Mesenchymal stem cell (in vitro differentiated cells and primary cell): ENCODE measurements around the gene SCGB1A1.

Experiments used
- DNase-seq: peaks from one replicate; pipeline ENCODE4 v3.0.0-alpha.2; 2013
- H2AFZ ChIP-seq: one replicate; pipeline ENCODE4 v1.6.1; 2013; ENCODE audit warnings: low read depth, mild to moderate bottlenecking, control low read depth, inconsistent platforms, low read length, moderate library complexity
- H2AK5ac ChIP-seq: 2 replicates; pipeline ENCODE4 v1.6.1; 2013; ENCODE audit warnings: low read length, moderate library complexity, mild to moderate bottlenecking, inconsistent platforms; ENCODE audit not compliant: severe bottlenecking
- H2BK120ac ChIP-seq: one replicate; pipeline ENCODE4 v1.6.1; 2013; ENCODE audit warnings: low read depth, mild to moderate bottlenecking, inconsistent platforms, low read length, moderate library complexity
- H2BK12ac ChIP-seq, 2 experiments: one replicate each; pipeline ENCODE4 v1.6.1; 2013; ENCODE audit warnings: inconsistent platforms in 2 of 2, low read length in 2 of 2, mild to moderate bottlenecking in 2 of 2, moderate library complexity in 2 of 2, control low read depth in 1 of 2
- H2BK15ac ChIP-seq: one replicate; pipeline ENCODE4 v1.6.1; 2013; ENCODE audit warnings: mild to moderate bottlenecking, low read depth, inconsistent platforms; ENCODE audit not compliant: poor library complexity, severe bottlenecking
- H2BK5ac ChIP-seq: 2 replicates; pipeline ENCODE4 v1.6.1; 2013; ENCODE audit warnings: low read depth, mild to moderate bottlenecking, low read length, control low read depth, inconsistent platforms; ENCODE audit not compliant: poor library complexity, severe bottlenecking
- H3K14ac ChIP-seq, 2 experiments: one replicate each; pipeline ENCODE4 v1.6.1; 2013; ENCODE audit warnings: inconsistent platforms in 2 of 2, low read length in 2 of 2, control low read depth in 1 of 2, mild to moderate bottlenecking in 1 of 2, moderate library complexity in 1 of 2
- H3K18ac ChIP-seq, 2 experiments: one replicate each; pipeline ENCODE4 v1.6.1; 2013; ENCODE audit warnings: inconsistent platforms in 2 of 2, low read length in 2 of 2, control low read depth in 1 of 2, low read depth in 1 of 2, mild to moderate bottlenecking in 1 of 2
- H3K23ac ChIP-seq, 2 experiments: one replicate each; pipeline ENCODE4 v1.6.1; 2013; ENCODE audit warnings: inconsistent platforms in 2 of 2, low read length in 2 of 2, mild to moderate bottlenecking in 2 of 2, moderate library complexity in 2 of 2, control low read depth in 1 of 2
- H3K27ac ChIP-seq: 2 replicates; pipeline ENCODE4 v1.5.1; 2013; ENCODE audit warnings: mild to moderate bottlenecking, moderate library complexity, low read length, control low read depth, inconsistent platforms; ENCODE audit not compliant: poor library complexity, severe bottlenecking
- H3K27me3 ChIP-seq, 2 experiments: 2 replicates each; pipeline versions ENCODE4 v1.6.1 to v1.7.0; 2013; ENCODE audit warnings: low read length in 2 of 2, mild to moderate bottlenecking in 2 of 2, moderate library complexity in 2 of 2, control low read depth in 1 of 2, inconsistent platforms in 1 of 2; ENCODE audit not compliant: control insufficient read depth in 1 of 2, insufficient read depth in 1 of 2
- H3K36me3 ChIP-seq, 2 experiments: 2 replicates each; pipeline versions ENCODE4 v1.6.1 to v1.7.0; 2013; ENCODE audit warnings: low read length in 2 of 2, control low read depth in 1 of 2, inconsistent platforms in 1 of 2, low read depth in 1 of 2, mild to moderate bottlenecking in 1 of 2; ENCODE audit not compliant: insufficient read depth in 2 of 2, control insufficient read depth in 1 of 2
- H3K4ac ChIP-seq, 2 experiments: one replicate each; pipeline ENCODE4 v1.6.1; 2013; ENCODE audit warnings: inconsistent platforms in 2 of 2, low read length in 2 of 2, mild to moderate bottlenecking in 2 of 2, moderate library complexity in 2 of 2, control low read depth in 1 of 2, low read depth in 1 of 2
- H3K4me1 ChIP-seq: 2 replicates; pipeline ENCODE4 v1.6.1; 2013; ENCODE audit warnings: low read depth, low read length, control low read depth; ENCODE audit not compliant: control insufficient read depth, insufficient read depth
- H3K4me2 ChIP-seq: 2 replicates; pipeline ENCODE4 v1.6.1; 2013; ENCODE audit warnings: low read length, mild to moderate bottlenecking, inconsistent platforms; ENCODE audit not compliant: poor library complexity, severe bottlenecking
- H3K4me3 ChIP-seq, 2 experiments: 2 replicates each; pipeline versions ENCODE4 v1.5.1 to v1.7.0; 2013; ENCODE audit warnings: low read length in 2 of 2, mild to moderate bottlenecking in 2 of 2, control low read depth in 1 of 2, low read depth in 1 of 2; ENCODE audit not compliant: insufficient read depth in 1 of 2
- H3K79me1 ChIP-seq: replicated peaks from 2 replicates; pipeline ENCODE4 v1.6.1; 2013; ENCODE audit warnings: mild to moderate bottlenecking, control low read depth, low read length, inconsistent platforms; ENCODE audit not compliant: poor library complexity, severe bottlenecking
- H3K9ac ChIP-seq: 2 replicates; pipeline ENCODE4 v1.7.0; 2013; ENCODE audit warnings: mild to moderate bottlenecking, low read length, moderate library complexity
- H3K9me3 ChIP-seq: 2 replicates; pipeline ENCODE4 v1.7.0; 2013; ENCODE audit warnings: mild to moderate bottlenecking, low read length; ENCODE audit not compliant: control insufficient read depth
- H4K8ac ChIP-seq: one replicate; pipeline ENCODE4 v1.6.1; 2013; ENCODE audit warnings: inconsistent platforms, mild to moderate bottlenecking, low read length, moderate library complexity
- H4K91ac ChIP-seq: one replicate; pipeline ENCODE4 v1.6.1; 2013; ENCODE audit warnings: mild to moderate bottlenecking, low read length, inconsistent platforms
- WGBS: methylation state at CpG from one replicate; pipeline ENCODE4 v1.1.7; 2013; ENCODE audit warnings: mixed read lengths; 5-methylcytosine and 5-hydroxymethylcytosine counted together

Gene SCGB1A1

GRCh38 chr11:62428871-62429560 is 10.2 kb downstream of the SCGB1A1 start:
- H3K23ac ChIP-seq, result no peak overlapping the region
- DNase-seq, result no peak
- H3K18ac ChIP-seq, result no peak overlapping the region
- H3K4ac ChIP-seq, result peak overlapping the region in 1 of 2 experiments; percentile 47
- peak overlapping the region; percentile 10 to 21 for H2BK12ac ChIP-seq
- H4K91ac ChIP-seq, result no peak overlapping the region
- peak overlapping the region; percentile 82 for H2BK5ac ChIP-seq
- no peak overlapping the region for H2BK15ac ChIP-seq
- no peaks in the 10 kb centered on the region for H3K9me3 ChIP-seq
- no peak overlapping the region for H2BK120ac ChIP-seq
- H3K79me1 ChIP-seq, result peaks cover 6% of the 10 kb centered on the region
- H3K36me3 ChIP-seq, result no peaks in the 10 kb centered on the region
- H3K4me3 ChIP-seq, result no peak overlapping the region
- no peaks in the 10 kb centered on the region for H3K27me3 ChIP-seq
- no peak overlapping the region for H2AFZ ChIP-seq
- H4K8ac ChIP-seq, result no peak overlapping the region
- WGBS, result 43% methylated on average over 8 of the region's 8 CpGs
- H3K4me1 ChIP-seq, result peaks cover 32% of the 10 kb centered on the region
- no peak overlapping the region for H3K4me2 ChIP-seq
- H3K27ac ChIP-seq, result peak overlapping the region; percentile 100
- H2AK5ac ChIP-seq, result peak overlapping the region; percentile 100
- no peak overlapping the region for H3K14ac ChIP-seq
- H3K9ac ChIP-seq, result no peak overlapping the region

DNA sequence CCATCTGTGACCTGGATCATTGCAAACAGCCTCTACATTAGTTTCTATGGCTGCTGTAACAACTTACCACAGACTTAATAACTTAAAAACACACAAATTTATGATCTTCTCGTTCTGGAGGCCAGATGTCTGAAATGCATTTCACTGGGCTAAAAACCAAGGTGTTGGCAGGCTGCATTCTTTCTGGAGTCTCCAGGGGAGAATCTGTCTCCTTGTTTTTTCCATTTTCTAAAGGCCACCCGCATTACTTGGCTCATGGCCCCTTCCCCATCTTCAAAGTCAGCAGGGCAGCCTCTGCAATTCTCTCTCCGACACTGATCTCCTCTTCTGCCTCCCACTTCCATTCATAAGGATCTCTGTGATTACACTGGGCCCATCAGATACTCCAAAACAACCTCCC is 11.6 kb downstream of the SCGB1A1 start:
- Histone ChIP-seq H3K27me3 (no peaks in the 10 kb centered on the region), H2BK120ac (peak overlapping the region; percentile 52), H3K4me3 (no peak overlapping the region), H4K8ac (peak overlapping the region; percentile 61), H3K4me2 (no peak overlapping the region), H3K9ac (no peak overlapping the region), H4K91ac (peak overlapping the region; percentile 82), H3K14ac (no peak overlapping the region), H3K4me1 (peaks cover 34% of the 10 kb centered on the region), H2BK15ac (no peak overlapping the region), H2AFZ (no peak overlapping the region), H3K4ac (peak overlapping the region; percentile 47 to 73), H3K18ac (peak overlapping the region; percentile 69 to 74), H3K27ac (peak overlapping the region; percentile 97), H2AK5ac (peak overlapping the region; percentile 100), H3K36me3 (peaks cover 0 to 2% of the 10 kb centered on the region in 2 experiments), H3K9me3 (no peaks in the 10 kb centered on the region), H3K79me1 (peaks cover 4% of the 10 kb centered on the region), H2BK12ac (peak overlapping the region in 1 of 2 experiments; percentile 83), H3K23ac (no peak overlapping the region), H2BK5ac (peak overlapping the region; percentile 82)
- DNase-seq, result no peak
- 90% methylated on average over 3 of the region's 3 CpGs for WGBS

GRCh38 chr11:62431171-62431901 is 12.5 kb downstream of the SCGB1A1 start:
- H3K79me1 ChIP-seq, result peaks cover 4% of the 10 kb centered on the region
- H3K14ac ChIP-seq, result no peak overlapping the region
- H3K4me2 ChIP-seq, result no peak overlapping the region
- WGBS, result 30% methylated on average over 9 of the region's 11 CpGs
- H2AFZ ChIP-seq, result no peak overlapping the region
- no peak overlapping the region for H3K4ac ChIP-seq
- peak overlapping the region; percentile 100 for H2AK5ac ChIP-seq
- no peak overlapping the region for H3K4me3 ChIP-seq
- peak overlapping the region; percentile 97 for H3K27ac ChIP-seq
- peaks cover 0 to 2% of the 10 kb centered on the region in 2 experiments for H3K36me3 ChIP-seq
- H3K9ac ChIP-seq, result peak overlapping the region; percentile 16
- H3K23ac ChIP-seq, result no peak overlapping the region
- H2BK15ac ChIP-seq, result no peak overlapping the region
- no peak overlapping the region for H2BK12ac ChIP-seq
- peak overlapping the region; percentile 22 to 69 for H3K18ac ChIP-seq
- peak; percentile 87 for DNase-seq
- no peaks in the 10 kb centered on the region for H3K9me3 ChIP-seq
- H2BK120ac ChIP-seq, result no peak overlapping the region
- H4K8ac ChIP-seq, result peak overlapping the region; percentile 83
- peak overlapping the region; percentile 92 for H4K91ac ChIP-seq
- peak overlapping the region; percentile 86 for H2BK5ac ChIP-seq
- H3K4me1 ChIP-seq, result peaks cover 26% of the 10 kb centered on the region
- H3K27me3 ChIP-seq, result no peaks in the 10 kb centered on the region

DNA sequence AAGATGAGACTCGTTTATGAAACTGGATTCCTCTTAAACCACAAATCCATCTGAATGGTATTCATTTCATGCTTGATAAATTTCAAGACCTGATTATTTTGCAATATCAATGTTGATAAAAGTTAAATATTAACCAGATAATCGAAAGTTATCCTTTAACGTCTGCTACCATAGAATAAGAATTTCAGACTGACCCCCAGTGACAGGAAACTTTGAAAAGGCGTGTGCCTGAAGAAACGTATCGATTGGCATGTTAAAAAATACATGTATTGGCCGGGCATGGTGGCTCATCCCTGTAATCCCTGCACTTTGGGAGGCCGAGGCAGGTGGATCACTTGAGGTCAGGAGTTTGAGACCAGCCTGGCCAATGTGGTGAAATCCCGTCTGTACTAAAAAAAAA is 13.9 kb downstream of the SCGB1A1 start:
- H4K8ac ChIP-seq, result no peak overlapping the region
- no peak overlapping the region for H3K23ac ChIP-seq
- no peak overlapping the region for H4K91ac ChIP-seq
- H3K4ac ChIP-seq, result no peak overlapping the region
- 96% methylated on average over 7 of the region's 9 CpGs for WGBS
- no peak overlapping the region for H3K9ac ChIP-seq
- peak overlapping the region; percentile 93 for H3K27ac ChIP-seq
- H3K79me1 ChIP-seq, result peaks cover 4% of the 10 kb centered on the region
- H2BK5ac ChIP-seq, result no peak overlapping the region
- H3K14ac ChIP-seq, result no peak overlapping the region
- H2AFZ ChIP-seq, result no peak overlapping the region
- H3K18ac ChIP-seq, result no peak overlapping the region
- no peak overlapping the region for H2BK12ac ChIP-seq
- DNase-seq, result no peak
- no peaks in the 10 kb centered on the region for H3K9me3 ChIP-seq
- H3K4me1 ChIP-seq, result peaks cover 26% of the 10 kb centered on the region
- H3K27me3 ChIP-seq, result no peaks in the 10 kb centered on the region
- H2BK15ac ChIP-seq, result no peak overlapping the region
- H2BK120ac ChIP-seq, result no peak overlapping the region
- H3K4me3 ChIP-seq, result no peak overlapping the region
- peaks cover 0 to 2% of the 10 kb centered on the region in 2 experiments for H3K36me3 ChIP-seq
- H2AK5ac ChIP-seq, result no peak overlapping the region
- H3K4me2 ChIP-seq, result no peak overlapping the region
